Tibial nerve (tissue), 4 donors: ENCODE measurements around the gene MBLAC1.

Source experiments
- EP300 ChIP-seq, 2 donors: sonication (generic); formaldehyde crosslinking; IDR thresholded peaks; one replicate each; pipeline ENCODE4 v1.6.1; 2017; ENCODE audit warnings: antibody characterized with exemption in 2 of 2, mild to moderate bottlenecking in 1 of 2
- POLR2A ChIP-seq, 2 donors: fragments of 450-650 bp; IDR thresholded peaks; one replicate each; pipeline ENCODE4 v1.6.1; 2017; ENCODE audit warnings: antibody characterized with exemption in 2 of 2, mild to moderate bottlenecking in 2 of 2, moderate library complexity in 2 of 2
- TF ChIP-seq, protein P1 (sequence below), 5 experiments: fragments of 200-600 bp in 3 of 5; fragments of 450-650 bp in 2 of 5; sonication (generic) in 3 of 5; IDR thresholded peaks; one replicate each; pipeline ENCODE4 v1.5.1; 2016 to 2019; ENCODE audit warnings: antibody characterized with exemption in 5 of 5, mild to moderate bottlenecking in 3 of 5, moderate library complexity in 2 of 5

DNA sequence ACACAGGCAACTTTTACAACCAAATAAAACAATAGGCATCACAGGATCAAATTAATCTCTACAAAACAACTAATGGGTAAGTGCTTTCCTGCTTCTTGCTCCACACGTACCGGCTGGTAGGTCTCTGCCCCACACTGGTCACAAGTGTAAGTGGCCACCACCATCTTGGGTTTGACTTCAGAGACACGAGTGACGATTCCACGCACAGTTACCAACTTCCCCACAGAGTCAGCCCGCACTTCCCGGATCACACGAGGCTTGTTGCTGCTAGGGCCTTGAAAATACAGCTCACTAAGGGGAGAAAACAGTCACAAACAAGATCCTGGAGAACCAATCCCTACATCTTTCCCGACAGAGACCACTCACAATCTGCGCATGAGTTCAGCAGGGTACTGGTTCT, 27.9 kb upstream of the MBLAC1 start:
- TF ChIP-seq POLR2A (IDR thresholded peaks at IDR 0.05) (no peak), EP300 (IDR thresholded peaks at IDR 0.05) (no peak)
- TF ChIP-seq, protein P1, sequence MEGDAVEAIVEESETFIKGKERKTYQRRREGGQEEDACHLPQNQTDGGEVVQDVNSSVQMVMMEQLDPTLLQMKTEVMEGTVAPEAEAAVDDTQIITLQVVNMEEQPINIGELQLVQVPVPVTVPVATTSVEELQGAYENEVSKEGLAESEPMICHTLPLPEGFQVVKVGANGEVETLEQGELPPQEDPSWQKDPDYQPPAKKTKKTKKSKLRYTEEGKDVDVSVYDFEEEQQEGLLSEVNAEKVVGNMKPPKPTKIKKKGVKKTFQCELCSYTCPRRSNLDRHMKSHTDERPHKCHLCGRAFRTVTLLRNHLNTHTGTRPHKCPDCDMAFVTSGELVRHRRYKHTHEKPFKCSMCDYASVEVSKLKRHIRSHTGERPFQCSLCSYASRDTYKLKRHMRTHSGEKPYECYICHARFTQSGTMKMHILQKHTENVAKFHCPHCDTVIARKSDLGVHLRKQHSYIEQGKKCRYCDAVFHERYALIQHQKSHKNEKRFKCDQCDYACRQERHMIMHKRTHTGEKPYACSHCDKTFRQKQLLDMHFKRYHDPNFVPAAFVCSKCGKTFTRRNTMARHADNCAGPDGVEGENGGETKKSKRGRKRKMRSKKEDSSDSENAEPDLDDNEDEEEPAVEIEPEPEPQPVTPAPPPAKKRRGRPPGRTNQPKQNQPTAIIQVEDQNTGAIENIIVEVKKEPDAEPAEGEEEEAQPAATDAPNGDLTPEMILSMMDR (IDR thresholded peaks at IDR 0.05): no peak
